ENCODE results near the gene ESPN. TPM values are rescaled to one million over a fixed set of nuclear protein-coding genes. Genes with fewer than 3 reads are reported as not detected.
"Not testable (repeated sequence)": the region's sequence is repeated elsewhere in the genome, so short reads cannot be mapped to it uniquely, and the experiment has no call there.

The ESPN gene
- polyA plus RNA-seq, 4 donors, result 7.6 to 23.5 (median 11.8) TPM

DNA sequence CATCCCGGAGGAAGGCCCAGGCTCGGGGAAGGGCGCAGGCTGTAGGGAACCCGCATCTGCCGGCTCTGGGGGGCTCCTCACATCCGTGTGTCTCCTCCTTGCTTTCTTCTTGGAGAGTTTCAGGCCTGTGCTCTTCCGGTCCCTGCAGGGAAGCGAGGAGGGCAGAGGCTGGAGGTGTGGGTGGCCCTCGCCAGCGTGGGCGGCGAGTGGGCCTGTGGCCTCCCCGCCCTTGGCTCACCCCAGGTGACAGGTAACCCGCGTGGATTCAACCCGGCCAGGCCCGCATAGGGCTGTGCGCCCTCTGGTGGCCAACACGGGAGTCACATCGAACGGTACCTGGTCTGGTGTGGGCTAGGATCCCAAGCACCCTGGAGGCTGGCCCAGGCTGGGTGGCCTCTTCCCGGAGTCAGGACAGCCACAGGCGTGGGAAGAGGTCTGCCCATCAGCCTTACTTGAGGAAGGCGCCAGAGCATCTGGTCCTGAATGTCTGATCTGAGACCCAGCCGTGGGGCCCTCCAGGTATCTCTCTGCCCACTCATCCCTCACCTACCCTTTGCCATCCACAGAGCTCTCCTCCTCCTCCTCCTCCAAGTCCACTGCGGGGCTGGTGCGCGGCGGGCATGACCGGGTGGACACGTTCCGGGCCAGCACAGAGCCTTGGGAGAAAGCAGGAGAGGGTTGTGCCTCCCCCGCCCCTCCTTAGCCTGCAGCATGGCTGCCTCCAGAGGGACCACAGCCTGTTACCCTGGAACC, 51.0 kb downstream of the ESPN start:
- no peak for DNase-seq (ENCODE audit: low read depth in 4 of 4, low spot score in 3 of 4)

- DNase-seq (ENCODE audit: low read depth in 4 of 4, low spot score in 3 of 4), result no peak
Measured at GRCh38 chr1:6476483-6476882, 51.9 kb downstream of the ESPN start.

- DNase-seq (ENCODE audit: low read depth in 4 of 4, low spot score in 3 of 4), result no peak
Measured at GRCh38 chr1:6477039-6477820, 52.7 kb downstream of the ESPN start.

- DNase-seq (ENCODE audit: low read depth in 4 of 4, low spot score in 3 of 4), result no peak
Measured at GRCh38 chr1:6481820-6482219, 57.2 kb downstream of the ESPN start.

DNA sequence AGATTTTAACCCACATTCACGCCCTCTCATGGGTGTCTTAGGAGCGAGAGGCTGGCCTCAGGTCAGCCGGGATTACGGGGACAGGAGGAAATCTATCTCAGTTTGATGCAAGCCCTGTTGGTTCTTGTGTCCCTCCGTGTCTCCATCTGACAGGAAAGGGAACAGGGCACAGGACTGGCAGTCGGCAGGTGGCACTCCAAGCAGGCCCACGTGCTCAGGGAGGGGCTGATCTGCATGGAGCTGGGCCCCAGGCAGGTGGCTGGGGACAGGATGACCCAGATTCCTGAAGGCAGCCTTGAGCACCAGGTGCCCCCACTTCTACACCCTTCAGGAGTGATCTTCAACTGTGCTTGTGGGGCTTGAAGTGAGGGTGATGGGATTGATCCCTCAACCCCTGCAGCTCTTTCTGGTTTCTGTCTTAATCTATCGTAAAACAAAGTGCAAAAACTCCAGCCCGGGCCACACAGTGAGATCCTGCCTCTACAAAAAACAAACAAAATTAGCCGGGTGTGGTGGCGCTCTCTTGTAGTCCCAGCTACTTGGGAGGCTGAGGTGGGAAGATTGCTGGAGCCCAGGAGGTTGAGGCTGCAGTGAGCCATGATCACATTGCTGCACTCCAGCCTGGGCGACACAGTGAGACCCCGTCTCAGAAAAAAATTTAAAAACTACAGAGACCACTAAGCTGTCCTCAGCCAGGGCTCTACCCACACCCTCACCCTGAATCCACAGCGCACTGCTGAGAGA, 58.6 kb downstream of the ESPN start:
- DNase-seq (ENCODE audit: low read depth in 4 of 4, low spot score in 3 of 4), result no peak

DNA sequence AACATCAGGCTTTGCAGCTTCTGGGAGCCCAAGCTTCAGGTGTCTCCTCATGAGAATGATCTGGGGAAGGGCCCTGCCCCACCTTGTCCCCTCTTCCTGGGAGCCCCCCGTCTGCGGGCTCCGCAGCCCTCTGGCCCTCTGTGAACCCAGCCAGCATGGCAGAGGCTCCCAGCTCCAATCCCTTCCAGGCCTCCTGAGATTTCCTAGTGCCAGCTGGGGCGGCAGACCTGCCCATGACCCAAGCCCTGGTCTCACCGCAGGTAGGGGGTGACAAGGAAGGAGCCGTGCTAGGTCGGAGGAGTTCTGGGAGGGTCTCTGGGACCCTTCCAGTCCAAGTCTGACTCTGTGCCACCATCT, 59.2 kb downstream of the ESPN start:
- DNase-seq (ENCODE audit: low read depth in 4 of 4, low spot score in 3 of 4), result no peak

DNA sequence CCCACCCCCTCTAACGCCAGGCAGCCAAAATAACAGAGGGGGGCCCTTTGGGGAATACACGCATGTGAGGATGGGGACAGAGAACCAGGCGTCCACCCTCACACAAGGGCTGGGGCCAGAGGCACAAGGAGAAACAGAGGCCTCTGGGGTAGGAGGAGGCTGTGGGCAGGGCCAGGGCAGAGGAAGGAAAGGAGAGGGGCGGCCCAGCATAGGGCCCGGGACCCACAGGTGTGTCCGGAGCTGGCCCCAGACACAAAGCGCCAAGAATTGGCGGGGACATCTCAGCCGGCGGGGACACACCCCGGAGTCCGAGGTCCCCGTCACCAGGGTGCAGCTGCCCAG, 60.2 kb downstream of the ESPN start:
- no peak for DNase-seq (ENCODE audit: low read depth in 4 of 4, low spot score in 3 of 4)

GRCh38 chr1:6485168-6486101, 60.9 kb downstream of the ESPN start:
- DNase-seq (ENCODE audit: low read depth in 4 of 4, low spot score in 3 of 4), result no peak

- peak; percentile 58 to 87 (median 78) for DNase-seq (ENCODE audit: low read depth in 4 of 4, low spot score in 3 of 4)
Measured at GRCh38 chr1:6486433-6487011, 61.9 kb downstream of the ESPN start.

- no peak for DNase-seq (ENCODE audit: low read depth in 4 of 4, low spot score in 3 of 4)
Measured at GRCh38 chr1:6487804-6488484, 63.4 kb downstream of the ESPN start.

GRCh38 chr1:6488602-6489382, 64.2 kb downstream of the ESPN start:
- no peak for DNase-seq (ENCODE audit: low read depth in 4 of 4, low spot score in 3 of 4)

DNA sequence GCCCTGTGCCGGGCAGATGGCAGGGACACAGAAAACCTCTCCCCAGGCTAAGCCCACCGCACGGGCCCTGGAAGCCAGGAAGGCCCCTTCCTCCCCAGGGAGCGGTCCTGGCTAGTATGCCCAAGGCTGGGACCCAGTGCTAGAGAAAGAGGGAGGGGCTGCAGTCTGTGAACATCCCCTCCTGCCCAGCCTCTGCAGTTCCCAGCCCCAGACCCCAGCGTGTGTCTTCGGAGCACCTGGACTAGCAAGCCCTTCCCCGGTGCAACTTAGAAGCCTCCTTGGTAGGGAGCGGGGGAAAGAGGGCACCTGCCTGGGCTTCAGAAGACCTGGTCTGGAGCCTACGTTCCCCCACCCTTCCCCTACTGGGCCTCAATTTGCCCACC, 64.8 kb downstream of the ESPN start:
- DNase-seq (ENCODE audit: low read depth in 4 of 4, low spot score in 3 of 4), result no peak

GRCh38 chr1:6489799-6490180, 65.2 kb downstream of the ESPN start:
- no peak for DNase-seq (ENCODE audit: low read depth in 4 of 4, low spot score in 3 of 4)

DNA sequence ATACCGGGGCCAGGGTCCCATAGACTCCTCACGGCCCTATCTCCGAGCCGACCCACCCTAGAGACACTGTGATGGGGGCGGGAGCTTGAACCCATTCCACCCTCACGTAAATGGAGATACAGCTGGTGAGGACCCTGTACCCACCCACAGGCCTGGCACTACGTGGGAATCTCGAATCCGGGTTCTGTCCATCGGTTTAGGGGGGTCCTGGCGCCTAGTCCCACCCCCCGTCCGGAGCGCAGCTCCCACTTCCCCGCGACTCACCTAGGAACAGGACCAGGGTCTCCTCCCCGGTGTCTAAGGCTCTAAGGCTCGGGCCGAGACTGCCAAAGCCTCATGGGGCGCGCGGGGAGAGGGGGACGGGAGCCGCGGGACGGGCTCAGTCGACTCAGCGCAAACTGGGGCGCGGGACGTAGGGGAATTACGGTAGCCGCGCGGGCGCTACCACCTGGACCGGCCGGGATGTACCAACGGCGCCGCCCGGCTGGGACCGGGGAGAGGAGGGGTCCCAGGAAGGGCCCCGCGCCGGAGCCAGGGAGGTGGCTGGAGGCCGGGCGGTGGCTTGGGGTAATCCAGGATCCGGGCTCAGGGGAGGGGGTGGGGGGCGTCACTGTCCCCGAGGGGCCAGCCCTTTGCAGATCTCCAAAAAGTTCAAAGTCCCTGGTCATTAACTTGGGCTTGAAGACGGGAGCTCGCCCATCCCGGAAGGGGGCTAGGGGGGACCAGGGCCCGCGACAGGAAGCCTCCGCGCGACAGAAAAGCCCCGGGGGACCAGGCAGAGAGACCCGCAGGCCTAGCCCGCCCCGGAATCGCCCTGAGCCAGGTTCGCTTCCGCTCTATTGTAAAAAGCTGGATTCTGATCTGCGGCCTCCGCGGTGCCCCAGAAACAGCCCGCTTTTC, 65.9 kb downstream of the ESPN start:
- peak in 3 of 4 donors; percentile 57 to 67 (median 61) for DNase-seq (ENCODE audit: low read depth in 4 of 4, low spot score in 3 of 4)

DNA sequence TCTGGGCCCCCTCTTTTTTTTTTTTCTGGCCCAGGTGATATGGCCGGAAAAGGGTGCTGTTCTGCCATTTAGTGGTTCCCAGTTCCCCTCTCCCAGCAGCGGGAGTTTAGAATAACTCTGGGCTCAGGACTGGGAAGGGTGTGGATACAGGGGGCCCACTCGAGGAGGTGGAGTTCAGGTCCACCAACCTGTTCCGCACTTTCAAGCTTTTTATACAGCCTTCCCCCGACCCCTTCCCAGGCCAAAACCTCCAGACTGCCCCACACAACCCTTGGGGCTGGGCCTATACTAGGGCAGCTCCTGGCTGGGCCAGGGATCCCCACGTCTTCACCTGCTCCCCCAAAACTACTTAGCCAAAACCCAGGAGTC, 66.5 kb downstream of the ESPN start:
- no peak for DNase-seq (ENCODE audit: low read depth in 4 of 4, low spot score in 3 of 4)

- DNase-seq (ENCODE audit: low read depth in 4 of 4, low spot score in 3 of 4), result no peak
Measured at GRCh38 chr1:6491480-6491962, 66.9 kb downstream of the ESPN start, which contains the start of gene PLEKHG5. Gene PLEKHG5, minus strand, starts transcription at chr1:6491667. Its CDS starts 14,096 bp downstream, at chr1:6477571.

GRCh38 chr1:6491966-6492365, 67.4 kb downstream of the ESPN start:
- DNase-seq (ENCODE audit: low read depth in 4 of 4, low spot score in 3 of 4), result no peak

GRCh38 chr1:6493834-6494223, 69.3 kb downstream of the ESPN start:
- not testable (repeated sequence) for DNase-seq (ENCODE audit: low read depth in 4 of 4, low spot score in 3 of 4)

All from left renal pelvis (tissue), 4 donors.